ENCODE measurements around the gene DCAF11. TPM values are rescaled to one million over a fixed set of nuclear protein-coding genes. Genes with fewer than 3 reads are reported as not detected.

The DCAF11 gene
- total RNA-seq, 1 donor from 2014 or later, result 54.1 TPM

DNA sequence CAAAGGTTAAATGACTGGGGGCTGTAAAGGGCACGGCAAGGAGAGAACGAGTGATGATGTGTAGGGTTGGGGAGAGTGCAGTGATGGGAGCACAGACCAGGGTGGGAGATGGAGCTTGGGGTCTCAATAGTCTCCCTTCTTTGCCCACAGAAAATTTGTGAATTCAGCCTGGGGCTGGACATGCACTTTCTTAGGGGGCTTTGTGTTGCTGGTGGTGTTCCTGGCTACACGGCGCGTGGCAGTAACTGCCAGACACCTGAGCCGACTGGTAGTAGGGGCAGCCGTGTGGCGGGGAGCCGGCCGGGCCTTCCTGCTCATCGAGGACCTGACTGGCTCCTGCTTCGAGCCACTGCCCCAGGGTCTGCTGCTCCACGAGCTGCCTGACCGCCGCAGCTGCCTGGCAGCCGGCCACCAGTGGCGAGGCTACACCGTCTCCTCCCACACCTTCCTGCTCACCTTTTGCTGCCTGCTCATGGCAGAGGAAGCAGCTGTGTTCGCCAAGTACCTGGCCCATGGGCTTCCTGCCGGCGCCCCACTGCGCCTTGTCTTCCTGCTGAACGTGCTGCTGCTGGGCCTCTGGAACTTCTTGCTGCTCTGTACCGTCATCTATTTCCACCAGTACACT lies 17.6 kb downstream of the DCAF11 start:
- peak overlapping the region; percentile 10 for H3K27ac Mint-ChIP-seq (ENCODE audit: unreplicated experiment)

DNA sequence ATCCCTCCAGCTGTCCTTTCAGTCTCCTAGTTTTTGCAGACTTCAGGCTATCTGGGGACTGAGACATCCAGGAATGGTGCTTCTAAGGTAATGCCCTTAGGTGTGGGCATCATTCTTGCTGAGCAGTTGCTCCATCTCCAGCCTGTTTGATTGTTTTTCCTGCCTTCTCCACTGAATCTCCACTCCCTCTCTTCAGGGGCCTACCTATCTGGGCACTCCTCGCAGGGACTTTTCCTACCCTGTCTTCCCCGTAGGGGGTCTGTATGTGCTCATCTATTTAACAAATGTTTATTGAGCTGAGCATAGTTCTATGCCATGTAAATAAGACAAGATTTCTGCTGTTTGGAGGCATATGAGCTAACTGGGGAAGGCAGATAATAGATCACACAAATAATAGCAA lies 18.4 kb downstream of the DCAF11 start:
- DNase-seq, result no peak
- H3K4me3 Mint-ChIP-seq (ENCODE audit: unreplicated experiment), result no peak overlapping the region
- no peak for TF ChIP-seq CTCF (IDR thresholded peaks at IDR 0.05; ENCODE audit: partially characterized antibody, unreplicated experiment)
- H3K4me1 Mint-ChIP-seq (ENCODE audit: low read depth, unreplicated experiment), result peaks cover 27% of the 10 kb centered on the region
- peaks cover 10% of the 10 kb centered on the region for H3K9me3 Mint-ChIP-seq (ENCODE audit: unreplicated experiment)
- H3K36me3 Mint-ChIP-seq (ENCODE audit: unreplicated experiment), result no peaks in the 10 kb centered on the region
- H3K27ac Mint-ChIP-seq (ENCODE audit: unreplicated experiment), result no peak overlapping the region
- peaks cover 18% of the 10 kb centered on the region for H3K27me3 Mint-ChIP-seq (ENCODE audit: unreplicated experiment)

More for the DNA sequence above, 17.6 kb downstream of the DCAF11 start:
- Mint-ChIP-seq H3K4me1 (ENCODE audit: low read depth, unreplicated experiment) (peaks cover 27% of the 10 kb centered on the region), H3K9me3 (ENCODE audit: unreplicated experiment) (peaks cover 10% of the 10 kb centered on the region), H3K36me3 (ENCODE audit: unreplicated experiment) (no peaks in the 10 kb centered on the region), H3K27me3 (ENCODE audit: unreplicated experiment) (peaks cover 16% of the 10 kb centered on the region), H3K4me3 (ENCODE audit: unreplicated experiment) (no peak overlapping the region)
- no peak for DNase-seq
- TF ChIP-seq CTCF (IDR thresholded peaks at IDR 0.05; ENCODE audit: partially characterized antibody, unreplicated experiment), result no peak

DNA sequence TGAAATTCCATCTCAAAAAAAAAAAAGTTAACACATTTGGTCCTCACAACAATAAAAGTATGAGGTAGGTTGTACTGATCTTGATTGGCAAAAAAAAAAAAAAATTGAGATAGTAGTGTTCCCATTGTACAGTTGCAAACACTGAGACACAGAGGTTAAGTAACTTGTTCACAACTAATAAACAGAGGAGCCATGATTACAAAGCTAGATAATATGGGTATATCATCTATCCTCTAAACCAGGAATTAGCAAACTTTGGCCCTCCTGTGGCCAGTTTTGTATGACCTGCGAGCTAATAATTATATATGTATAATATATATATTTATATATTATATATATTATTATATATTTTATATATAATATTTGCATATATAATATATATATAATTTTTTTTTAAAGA lies 19.2 kb downstream of the DCAF11 start:
- peaks cover 19% of the 10 kb centered on the region for H3K27me3 Mint-ChIP-seq (ENCODE audit: unreplicated experiment)
- H3K27ac Mint-ChIP-seq (ENCODE audit: unreplicated experiment), result no peak overlapping the region
- no peak overlapping the region for H3K4me3 Mint-ChIP-seq (ENCODE audit: unreplicated experiment)
- H3K4me1 Mint-ChIP-seq (ENCODE audit: low read depth, unreplicated experiment), result peaks cover 27% of the 10 kb centered on the region
- H3K36me3 Mint-ChIP-seq (ENCODE audit: unreplicated experiment), result no peaks in the 10 kb centered on the region
- peaks cover 11% of the 10 kb centered on the region for H3K9me3 Mint-ChIP-seq (ENCODE audit: unreplicated experiment)
- no peak for DNase-seq
- TF ChIP-seq CTCF (IDR thresholded peaks at IDR 0.05; ENCODE audit: partially characterized antibody, unreplicated experiment), result no peak

- H3K4me1 Mint-ChIP-seq (ENCODE audit: low read depth, unreplicated experiment), result peaks cover 33% of the 10 kb centered on the region
- peak overlapping the region; percentile 95 for H3K4me3 Mint-ChIP-seq (ENCODE audit: unreplicated experiment)
- no peaks in the 10 kb centered on the region for H3K36me3 Mint-ChIP-seq (ENCODE audit: unreplicated experiment)
- no peak for TF ChIP-seq CTCF (IDR thresholded peaks at IDR 0.05; ENCODE audit: partially characterized antibody, unreplicated experiment)
- H3K27me3 Mint-ChIP-seq (ENCODE audit: unreplicated experiment), result peaks cover 19% of the 10 kb centered on the region
- H3K9me3 Mint-ChIP-seq (ENCODE audit: unreplicated experiment), result peaks cover 12% of the 10 kb centered on the region
- peak overlapping the region; percentile 75 for H3K27ac Mint-ChIP-seq (ENCODE audit: unreplicated experiment)
- no peak for DNase-seq
Observed at GRCh38 chr14:24135584-24135833, 20.9 kb downstream of the DCAF11 start.

DNA sequence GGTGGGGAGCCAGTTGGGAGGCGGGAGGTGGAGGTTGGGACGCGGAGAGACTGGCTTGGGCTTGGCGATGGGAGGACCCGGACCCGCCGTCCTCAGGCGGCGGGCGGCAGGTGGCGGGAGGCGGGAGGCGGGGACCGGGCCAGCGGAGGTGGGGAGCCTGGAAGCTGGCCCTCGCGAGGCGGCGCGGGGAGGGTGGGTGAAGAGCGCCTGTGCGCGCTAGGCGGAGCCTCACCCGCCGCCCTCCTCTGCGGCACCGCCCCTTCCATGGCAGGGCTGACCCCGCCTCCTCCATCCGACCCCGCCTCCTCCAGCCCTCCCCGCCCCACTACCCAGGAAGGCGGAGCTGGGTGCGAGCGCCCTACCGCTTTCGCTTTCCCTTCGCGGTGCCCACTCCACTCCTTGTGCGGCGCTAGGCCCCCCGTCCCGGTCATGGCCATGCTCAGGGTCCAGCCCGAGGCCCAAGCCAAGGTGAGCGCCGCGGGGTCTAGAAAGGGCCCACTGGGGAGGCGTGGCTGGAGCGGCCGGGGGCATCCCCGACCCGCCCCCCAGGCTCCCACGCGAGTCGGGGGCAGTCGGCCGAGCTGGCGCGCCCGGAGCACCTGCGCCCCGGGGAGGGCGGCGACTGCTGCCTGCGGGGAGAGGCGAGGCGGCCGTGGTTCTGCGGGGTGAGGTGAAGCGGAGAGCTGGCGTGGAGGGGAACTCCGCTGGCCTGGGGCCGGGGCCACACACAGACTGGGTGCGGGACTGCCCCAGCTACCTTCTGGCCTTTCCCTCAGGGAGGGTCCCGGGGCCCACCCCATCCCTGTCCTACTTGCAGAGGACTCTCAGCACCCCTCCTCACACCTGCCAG lies 21.5 kb downstream of the DCAF11 start, which contains the start of gene PSME1:
TSS of gene PSME1 (plus strand) at position 361 of the 850 bp plus-strand sequence. CDS start at position 430, 69 bp downstream.
- peaks cover 16% of the 10 kb centered on the region for H3K27me3 Mint-ChIP-seq (ENCODE audit: unreplicated experiment)
- no peak for TF ChIP-seq CTCF (IDR thresholded peaks at IDR 0.05; ENCODE audit: partially characterized antibody, unreplicated experiment)
- peaks cover 27% of the 10 kb centered on the region for H3K4me1 Mint-ChIP-seq (ENCODE audit: low read depth, unreplicated experiment)
- H3K9me3 Mint-ChIP-seq (ENCODE audit: unreplicated experiment), result peaks cover 10% of the 10 kb centered on the region
- no peaks in the 10 kb centered on the region for H3K36me3 Mint-ChIP-seq (ENCODE audit: unreplicated experiment)
- H3K27ac Mint-ChIP-seq (ENCODE audit: unreplicated experiment), result peak within 1 kb of the TSS; percentile 75
- H3K4me3 Mint-ChIP-seq (ENCODE audit: unreplicated experiment), result peak within 1 kb of the TSS; percentile 95
- DNase-seq, result peak; percentile 92
